Hepatocyte (in vitro differentiated cells): Measurements from ENCODE around the gene FYN.

Experiments
- EZH2 ChIP-seq: fragments of 200-600 bp; sonication (generic); IDR thresholded peaks from 2 replicates; pipeline ENCODE4 v1.6.1; 2016; ENCODE audit warnings: antibody characterized with exemption, mild to moderate bottlenecking, borderline replicate concordance
- EZH2phosphoT487 ChIP-seq: fragments of 200-600 bp; sonication (generic); IDR thresholded peaks from one replicate; pipeline ENCODE4 v1.6.1; 2018; ENCODE audit warnings: antibody characterized with exemption, mild to moderate bottlenecking, low read depth, moderate library complexity; ENCODE audit not compliant: unreplicated experiment, severe bottlenecking
- TF ChIP-seq, protein P1 (sequence below): fragments of 200-600 bp; sonication (generic); IDR thresholded peaks from 2 replicates; pipeline ENCODE4 v1.5.1; 2016; ENCODE audit warnings: antibody characterized with exemption, mild to moderate bottlenecking; ENCODE audit not compliant: poor library complexity

DNA sequence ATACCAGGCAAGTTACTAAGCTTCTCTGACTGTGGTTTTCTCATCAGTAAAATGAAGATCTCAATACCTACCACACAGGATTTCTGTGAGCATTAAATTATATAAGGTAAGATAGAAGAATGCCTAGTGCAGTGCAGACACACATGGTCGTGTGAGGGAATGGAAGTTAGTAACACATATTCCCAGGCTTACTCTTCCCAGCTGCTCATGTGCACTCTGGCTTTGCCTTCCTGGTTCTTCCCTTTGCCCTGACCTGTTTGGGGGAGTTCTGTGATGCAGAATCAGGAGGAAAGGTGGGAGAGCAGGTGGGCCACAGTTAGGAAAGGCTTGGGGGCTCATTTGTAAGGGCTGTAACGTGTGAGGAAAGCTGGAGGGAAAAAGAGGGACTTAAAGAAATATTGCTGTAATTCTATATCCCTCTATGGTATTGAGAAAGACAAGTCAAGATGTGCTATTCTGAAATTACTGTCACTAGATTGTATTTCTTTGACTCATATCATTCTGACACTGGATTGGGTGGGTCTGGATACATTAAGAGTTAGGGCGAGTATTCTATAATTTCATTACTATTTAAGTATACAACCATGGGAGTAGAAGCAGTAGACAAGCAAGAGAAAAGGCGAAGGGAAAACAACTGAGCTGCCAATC, 47.7 kb downstream of the FYN start:
- TF ChIP-seq, protein P1, sequence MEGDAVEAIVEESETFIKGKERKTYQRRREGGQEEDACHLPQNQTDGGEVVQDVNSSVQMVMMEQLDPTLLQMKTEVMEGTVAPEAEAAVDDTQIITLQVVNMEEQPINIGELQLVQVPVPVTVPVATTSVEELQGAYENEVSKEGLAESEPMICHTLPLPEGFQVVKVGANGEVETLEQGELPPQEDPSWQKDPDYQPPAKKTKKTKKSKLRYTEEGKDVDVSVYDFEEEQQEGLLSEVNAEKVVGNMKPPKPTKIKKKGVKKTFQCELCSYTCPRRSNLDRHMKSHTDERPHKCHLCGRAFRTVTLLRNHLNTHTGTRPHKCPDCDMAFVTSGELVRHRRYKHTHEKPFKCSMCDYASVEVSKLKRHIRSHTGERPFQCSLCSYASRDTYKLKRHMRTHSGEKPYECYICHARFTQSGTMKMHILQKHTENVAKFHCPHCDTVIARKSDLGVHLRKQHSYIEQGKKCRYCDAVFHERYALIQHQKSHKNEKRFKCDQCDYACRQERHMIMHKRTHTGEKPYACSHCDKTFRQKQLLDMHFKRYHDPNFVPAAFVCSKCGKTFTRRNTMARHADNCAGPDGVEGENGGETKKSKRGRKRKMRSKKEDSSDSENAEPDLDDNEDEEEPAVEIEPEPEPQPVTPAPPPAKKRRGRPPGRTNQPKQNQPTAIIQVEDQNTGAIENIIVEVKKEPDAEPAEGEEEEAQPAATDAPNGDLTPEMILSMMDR, result no peak
- TF ChIP-seq EZH2 (no peak), EZH2phosphoT487 (no peak)
